ENCODE data around the gene PADI3. TPM values are rescaled to one million over a fixed set of nuclear protein-coding genes. Genes with fewer than 3 reads are reported as not detected.

PADI3 gene
- total and polyA plus RNA-seq, 2 donors (not counting 3 experiments of a cell fraction or from before 2014, with no cell fraction given), result not detected

GRCh38 chr1:17212487-17213121 is 36.3 kb upstream of the PADI3 start:
- H3K9ac ChIP-seq (replicated peaks; ENCODE audit: extremely low read depth, insufficient read depth, low read length), result no peak overlapping the region
- FAIRE-seq (no peak), DNase-seq (ENCODE audit: low read depth, low spot score) (peak; percentile 28)
- no peaks in the 10 kb centered on the region for H3K4me1 ChIP-seq (ENCODE audit: control insufficient read depth, extremely low read depth, insufficient read depth, low read length)
- dilution Hi-C loops (cut with MboI; ENCODE audit: extremely low pct_ligation_motif_present, low sequenced_read_pairs), result no loop called here
- no peaks in the 10 kb centered on the region for H3K79me2 ChIP-seq (ENCODE audit: control insufficient read depth, insufficient read depth, low read length)
- no peaks in the 10 kb centered on the region for H3K36me3 ChIP-seq (ENCODE audit: control insufficient read depth in 2 of 2, extremely low read depth in 1 of 2, insufficient read depth in 2 of 2, low read length in 2 of 2)
- H3K4me3 ChIP-seq (replicated peaks in 1 of 3; ENCODE audit: insufficient read depth in 1 of 3, low read depth in 1 of 3, low read length in 3 of 3), result no peak overlapping the region
- TF ChIP-seq POLR2AphosphoS5 (IDR thresholded peaks at IDR 0.05; ENCODE audit: insufficient read depth, low read depth, low read length), result no peak
- TF ChIP-seq, protein P1, sequence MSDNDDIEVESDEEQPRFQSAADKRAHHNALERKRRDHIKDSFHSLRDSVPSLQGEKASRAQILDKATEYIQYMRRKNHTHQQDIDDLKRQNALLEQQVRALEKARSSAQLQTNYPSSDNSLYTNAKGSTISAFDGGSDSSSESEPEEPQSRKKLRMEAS (IDR thresholded peaks at IDR 0.05; ENCODE audit: insufficient read depth, insufficient read length), result no peak
- TF ChIP-seq EZH2 (IDR thresholded peaks at IDR 0.05; ENCODE audit: borderline replicate concordance, low read depth, low read length, severe bottlenecking), result no peak
- TF ChIP-seq, protein P2, sequence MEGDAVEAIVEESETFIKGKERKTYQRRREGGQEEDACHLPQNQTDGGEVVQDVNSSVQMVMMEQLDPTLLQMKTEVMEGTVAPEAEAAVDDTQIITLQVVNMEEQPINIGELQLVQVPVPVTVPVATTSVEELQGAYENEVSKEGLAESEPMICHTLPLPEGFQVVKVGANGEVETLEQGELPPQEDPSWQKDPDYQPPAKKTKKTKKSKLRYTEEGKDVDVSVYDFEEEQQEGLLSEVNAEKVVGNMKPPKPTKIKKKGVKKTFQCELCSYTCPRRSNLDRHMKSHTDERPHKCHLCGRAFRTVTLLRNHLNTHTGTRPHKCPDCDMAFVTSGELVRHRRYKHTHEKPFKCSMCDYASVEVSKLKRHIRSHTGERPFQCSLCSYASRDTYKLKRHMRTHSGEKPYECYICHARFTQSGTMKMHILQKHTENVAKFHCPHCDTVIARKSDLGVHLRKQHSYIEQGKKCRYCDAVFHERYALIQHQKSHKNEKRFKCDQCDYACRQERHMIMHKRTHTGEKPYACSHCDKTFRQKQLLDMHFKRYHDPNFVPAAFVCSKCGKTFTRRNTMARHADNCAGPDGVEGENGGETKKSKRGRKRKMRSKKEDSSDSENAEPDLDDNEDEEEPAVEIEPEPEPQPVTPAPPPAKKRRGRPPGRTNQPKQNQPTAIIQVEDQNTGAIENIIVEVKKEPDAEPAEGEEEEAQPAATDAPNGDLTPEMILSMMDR (IDR thresholded peaks at IDR 0.05; ENCODE audit: extremely low read depth in 1 of 2, insufficient read depth in 1 of 2, low read depth in 1 of 2, low read length in 2 of 2), result no peak
- no peak for TF ChIP-seq POLR2A (IDR thresholded peaks at IDR 0.05; ENCODE audit: low read depth, low read length)
- no peak for TF ChIP-seq MYC (IDR thresholded peaks at IDR 0.05; ENCODE audit: low read depth, low read length)
- no peak for TF ChIP-seq FOS (IDR thresholded peaks at IDR 0.05; ENCODE audit: borderline replicate concordance, insufficient read depth, low read length)
- TF ChIP-seq GATA2 (IDR thresholded peaks at IDR 0.05; ENCODE audit: insufficient read depth, insufficient read length, low read depth, low read length), result no peak
- TF ChIP-seq JUN (IDR thresholded peaks at IDR 0.05; ENCODE audit: borderline replicate concordance, insufficient read depth, insufficient read length, low read depth), result no peak
- H4K20me1 ChIP-seq (replicated peaks; ENCODE audit: control insufficient read depth, extremely low read depth, insufficient read depth, low read length), result no peaks in the 10 kb centered on the region
- H3K4me2 ChIP-seq (ENCODE audit: insufficient read depth, low read length), result no peak overlapping the region
- intact Hi-C loops (cut with micrococcal nuclease), result no loop called here
- H3K9me3 ChIP-seq (replicated peaks; ENCODE audit: control insufficient read depth, insufficient read depth, low read length), result no peaks in the 10 kb centered on the region
- no peaks in the 10 kb centered on the region for H3K27me3 ChIP-seq (ENCODE audit: control insufficient read depth in 2 of 2, insufficient read depth in 2 of 2, low read length in 2 of 2)
- ChIA-PET POLR2A (no interaction called here), CTCF (interaction anchor here (0.9 to 1.2 kb wide), 2 partner anchors 16 to 24 kb away, joined by 3 to 4 read pairs; no protein-coding TSS in a partner anchor)
- no TSS peak for BruUV-seq (replicated peaks)
- no peak overlapping the region for H2AFZ ChIP-seq (ENCODE audit: low read depth, low read length)
- no peak overlapping the region for H3K27ac ChIP-seq (ENCODE audit: insufficient read depth, low read depth, low read length)
- no peaks in the 10 kb centered on the region for H3K9me1 ChIP-seq (replicated peaks; ENCODE audit: control insufficient read depth, extremely low read depth, insufficient read depth, low read length)

Measured in endothelial cell of umbilical vein (primary cell).